ENCODE results near the gene CBX1. TPM values are rescaled to one million over a fixed set of nuclear protein-coding genes. Genes with fewer than 3 reads are reported as not detected.
A peak's percentile ranks its signal among the peaks of the same experiment; 100 is the strongest.

Gene CBX1
- polyA plus RNA-seq, 1 donor from 2014 or later = 363 TPM

DNA sequence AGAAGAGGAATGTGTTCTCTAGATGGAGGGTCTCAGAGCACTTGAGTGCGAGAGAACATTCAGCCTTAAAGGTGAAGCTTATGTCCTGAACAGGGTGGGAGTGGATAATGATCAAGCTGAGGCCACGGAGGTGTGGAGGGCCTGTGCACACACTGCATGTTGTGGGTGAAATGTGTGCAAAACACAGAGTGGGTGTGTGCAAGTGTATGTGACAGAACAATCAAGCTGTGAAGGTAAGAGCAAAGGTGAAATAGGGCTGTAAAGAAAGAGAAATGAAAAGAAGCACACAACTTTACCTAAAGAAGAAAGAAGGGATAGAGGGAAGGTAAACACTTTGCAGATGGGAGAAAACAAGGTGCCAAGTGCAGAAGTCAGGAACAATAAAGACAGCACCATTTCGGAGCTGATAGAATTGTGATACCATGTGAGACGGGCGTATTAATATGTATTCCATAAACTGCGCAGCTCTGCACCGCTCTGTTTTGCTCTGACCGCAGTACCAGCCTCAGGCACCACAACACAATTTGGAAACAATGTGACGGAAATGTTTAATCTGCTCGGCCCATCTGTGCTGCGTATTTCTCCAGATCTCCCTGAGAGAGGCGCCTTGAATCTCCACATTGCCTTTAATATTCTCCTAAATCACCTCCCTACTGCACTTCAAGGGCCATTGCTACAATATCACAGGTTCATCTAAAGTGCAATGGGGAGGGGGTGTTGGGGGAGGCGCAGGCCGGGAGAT lies 46.9 kb upstream of the CBX1 start:
- H3K79me2 ChIP-seq (replicated peaks; ENCODE audit: insufficient read depth, low read length) = no peaks in the 10 kb centered on the region
- no peaks in the 10 kb centered on the region for H3K27me3 ChIP-seq (ENCODE audit: insufficient read depth, low read depth, low read length)
- H3F3A ChIP-seq (ENCODE audit: insufficient read depth, low read length, poor library complexity, severe bottlenecking) = no peaks in the 10 kb centered on the region
- H3K4me3 ChIP-seq (ENCODE audit: low read length) = peak overlapping the region; percentile 51
- H3K36me3 ChIP-seq (ENCODE audit: insufficient read depth, low read length) = no peaks in the 10 kb centered on the region
- peak overlapping the region; percentile 84 for H3K27ac ChIP-seq (ENCODE audit: low read length)
- no peaks in the 10 kb centered on the region for H3K9me3 ChIP-seq (ENCODE audit: low read length)
- no peak for TF ChIP-seq MXI1 (conservative IDR thresholded peaks at IDR 0.05; ENCODE audit: poor library complexity, severe bottlenecking)
- no peak for TF ChIP-seq POLR2AphosphoS5 (IDR thresholded peaks at IDR 0.05)
- TF ChIP-seq SMC3 (conservative IDR thresholded peaks at IDR 0.05; ENCODE audit: poor library complexity) = no peak
- TF ChIP-seq EZH2 (IDR thresholded peaks at IDR 0.05; ENCODE audit: borderline replicate concordance, insufficient read depth, low read length, poor library complexity, severe bottlenecking) = no peak
- TF ChIP-seq RAD21 (conservative IDR thresholded peaks at IDR 0.05) = no peak
- no peak overlapping the region for H2AFZ ChIP-seq (ENCODE audit: low read depth, low read length)
- peak overlapping the region; percentile 53 for H3K4me2 ChIP-seq (ENCODE audit: low read length)
- H3K9ac ChIP-seq (ENCODE audit: low read length) = peak overlapping the region; percentile 59
- no peaks in the 10 kb centered on the region for H4K20me1 ChIP-seq (ENCODE audit: insufficient read depth)
- H3K9me2 ChIP-seq (ENCODE audit: insufficient read depth, low read length) = no peaks in the 10 kb centered on the region

- H3K27ac ChIP-seq (ENCODE audit: low read length) = no peak overlapping the region
- no peak overlapping the region for H3K4me3 ChIP-seq (ENCODE audit: low read length)
- no peak overlapping the region for H2AFZ ChIP-seq (ENCODE audit: low read depth, low read length)
- no peaks in the 10 kb centered on the region for H3K79me2 ChIP-seq (replicated peaks; ENCODE audit: insufficient read depth, low read length)
- H3K9me3 ChIP-seq (ENCODE audit: low read length) = no peaks in the 10 kb centered on the region
- H4K20me1 ChIP-seq (ENCODE audit: insufficient read depth) = no peaks in the 10 kb centered on the region
- TF ChIP-seq RAD21 (conservative IDR thresholded peaks at IDR 0.05) (no peak), CTCF (IDR thresholded peaks at IDR 0.05; ENCODE audit: poor library complexity, severe bottlenecking) (no peak), REST (IDR thresholded peaks at IDR 0.05; ENCODE audit: borderline replicate concordance) (no peak), MXI1 (conservative IDR thresholded peaks at IDR 0.05; ENCODE audit: poor library complexity, severe bottlenecking) (no peak), POLR2AphosphoS5 (IDR thresholded peaks at IDR 0.05) (no peak), EP300 (conservative IDR thresholded peaks at IDR 0.05; ENCODE audit: poor library complexity, severe bottlenecking) (no peak), SMC3 (conservative IDR thresholded peaks at IDR 0.05; ENCODE audit: poor library complexity) (no peak), TAF1 (IDR thresholded peaks at IDR 0.05; ENCODE audit: low read depth) (no peak), EZH2 (IDR thresholded peaks at IDR 0.05; ENCODE audit: borderline replicate concordance, insufficient read depth, low read length, poor library complexity, severe bottlenecking) (no peak)
- H3K27me3 ChIP-seq (ENCODE audit: insufficient read depth, low read depth, low read length) = no peaks in the 10 kb centered on the region
- no peaks in the 10 kb centered on the region for H3K9me2 ChIP-seq (ENCODE audit: insufficient read depth, low read length)
- no peak overlapping the region for H3K9ac ChIP-seq (ENCODE audit: low read length)
- H3K4me2 ChIP-seq (ENCODE audit: low read length) = no peak overlapping the region
- H3F3A ChIP-seq (ENCODE audit: insufficient read depth, low read length, poor library complexity, severe bottlenecking) = no peaks in the 10 kb centered on the region
- no peaks in the 10 kb centered on the region for H3K36me3 ChIP-seq (ENCODE audit: insufficient read depth, low read length)
Measured at GRCh38 chr17:48144976-48145798, 43.9 kb upstream of the CBX1 start.

Data from neural cell (in vitro differentiated cells).